Nephron progenitor cell (in vitro differentiated cells): ENCODE results near the gene S1PR4.

Source experiments
- DNase-seq: peaks from one replicate; pipeline ENCODE4 v3.0.0; 2021
- H3K27ac Mint-ChIP-seq: 2 replicates; pipeline ENCODE4 v1.8.0; 2021; ENCODE audit warnings: mild to moderate bottlenecking, moderate library complexity, mixed read lengths
- H3K27me3 Mint-ChIP-seq: 2 replicates; pipeline ENCODE4 v1.8.0; 2021; ENCODE audit warnings: mild to moderate bottlenecking, low read depth, mixed read lengths; ENCODE audit not compliant: poor library complexity
- H3K36me3 Mint-ChIP-seq: 2 replicates; pipeline ENCODE4 v1.8.0; 2021; ENCODE audit warnings: low read depth, mixed read lengths
- H3K4me1 Mint-ChIP-seq: 2 replicates; pipeline ENCODE4 v1.8.0; 2021; ENCODE audit warnings: mixed read lengths
- H3K4me3 Mint-ChIP-seq: 2 replicates; pipeline ENCODE4 v1.8.0; 2021; ENCODE audit warnings: mild to moderate bottlenecking, moderate library complexity, mixed read lengths
- H3K9me3 Mint-ChIP-seq: 2 replicates; pipeline ENCODE4 v1.8.0; 2021; ENCODE audit warnings: mild to moderate bottlenecking, moderate library complexity, mixed read lengths
- TF ChIP-seq, protein P1 (sequence below): fragments of 200-600 bp; sonication (generic); IDR thresholded peaks from 2 replicates; pipeline ENCODE4 v1.5.0; 2021; ENCODE audit warnings: antibody characterized with exemption

S1PR4 gene

DNA sequence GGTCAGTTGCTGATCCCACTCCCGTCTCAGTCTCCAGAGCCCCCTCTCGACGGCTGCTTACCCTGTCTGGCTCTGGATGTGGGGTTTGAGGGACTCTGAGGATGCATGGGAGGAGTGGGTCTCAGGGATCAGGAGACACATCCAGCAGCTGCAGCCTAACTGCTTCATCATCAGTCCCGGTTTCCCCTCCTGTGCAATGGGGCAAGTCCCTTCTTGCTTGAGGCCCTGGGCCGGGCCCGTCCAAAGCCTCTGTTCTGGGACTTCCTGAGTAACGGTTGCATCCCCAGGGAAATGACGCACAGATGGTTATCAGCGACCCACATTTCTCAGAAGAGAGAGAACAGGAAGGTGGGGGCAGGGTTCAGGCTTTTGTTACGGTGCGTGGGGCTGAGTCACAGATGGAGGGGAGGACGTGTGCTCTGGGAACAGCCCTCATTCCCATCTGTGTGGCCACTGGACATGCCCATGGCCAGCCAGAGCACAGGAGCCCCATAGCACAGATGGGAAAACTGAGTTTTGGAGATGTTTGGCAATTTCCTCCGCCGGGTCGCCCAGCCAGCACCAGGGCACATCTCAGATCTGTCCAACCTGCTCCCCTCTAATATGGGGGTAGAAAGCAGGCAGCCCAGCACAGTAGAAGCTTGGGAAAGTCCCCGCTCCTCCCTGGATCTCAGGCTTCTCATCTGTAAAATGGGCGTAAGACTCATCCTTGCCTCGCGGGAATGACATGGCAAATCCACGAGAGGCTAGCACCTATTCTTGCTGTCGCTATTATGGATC lies 23.4 kb upstream of the S1PR4 start:
- peaks cover 38% of the 10 kb centered on the region for H3K27me3 Mint-ChIP-seq
- H3K27ac Mint-ChIP-seq, result no peak overlapping the region
- TF ChIP-seq, protein P1, sequence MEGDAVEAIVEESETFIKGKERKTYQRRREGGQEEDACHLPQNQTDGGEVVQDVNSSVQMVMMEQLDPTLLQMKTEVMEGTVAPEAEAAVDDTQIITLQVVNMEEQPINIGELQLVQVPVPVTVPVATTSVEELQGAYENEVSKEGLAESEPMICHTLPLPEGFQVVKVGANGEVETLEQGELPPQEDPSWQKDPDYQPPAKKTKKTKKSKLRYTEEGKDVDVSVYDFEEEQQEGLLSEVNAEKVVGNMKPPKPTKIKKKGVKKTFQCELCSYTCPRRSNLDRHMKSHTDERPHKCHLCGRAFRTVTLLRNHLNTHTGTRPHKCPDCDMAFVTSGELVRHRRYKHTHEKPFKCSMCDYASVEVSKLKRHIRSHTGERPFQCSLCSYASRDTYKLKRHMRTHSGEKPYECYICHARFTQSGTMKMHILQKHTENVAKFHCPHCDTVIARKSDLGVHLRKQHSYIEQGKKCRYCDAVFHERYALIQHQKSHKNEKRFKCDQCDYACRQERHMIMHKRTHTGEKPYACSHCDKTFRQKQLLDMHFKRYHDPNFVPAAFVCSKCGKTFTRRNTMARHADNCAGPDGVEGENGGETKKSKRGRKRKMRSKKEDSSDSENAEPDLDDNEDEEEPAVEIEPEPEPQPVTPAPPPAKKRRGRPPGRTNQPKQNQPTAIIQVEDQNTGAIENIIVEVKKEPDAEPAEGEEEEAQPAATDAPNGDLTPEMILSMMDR, result no peak
- H3K9me3 Mint-ChIP-seq, result peaks cover 4% of the 10 kb centered on the region
- no peaks in the 10 kb centered on the region for H3K4me1 Mint-ChIP-seq
- DNase-seq, result no peak
- H3K36me3 Mint-ChIP-seq, result no peaks in the 10 kb centered on the region
- no peak overlapping the region for H3K4me3 Mint-ChIP-seq

DNA sequence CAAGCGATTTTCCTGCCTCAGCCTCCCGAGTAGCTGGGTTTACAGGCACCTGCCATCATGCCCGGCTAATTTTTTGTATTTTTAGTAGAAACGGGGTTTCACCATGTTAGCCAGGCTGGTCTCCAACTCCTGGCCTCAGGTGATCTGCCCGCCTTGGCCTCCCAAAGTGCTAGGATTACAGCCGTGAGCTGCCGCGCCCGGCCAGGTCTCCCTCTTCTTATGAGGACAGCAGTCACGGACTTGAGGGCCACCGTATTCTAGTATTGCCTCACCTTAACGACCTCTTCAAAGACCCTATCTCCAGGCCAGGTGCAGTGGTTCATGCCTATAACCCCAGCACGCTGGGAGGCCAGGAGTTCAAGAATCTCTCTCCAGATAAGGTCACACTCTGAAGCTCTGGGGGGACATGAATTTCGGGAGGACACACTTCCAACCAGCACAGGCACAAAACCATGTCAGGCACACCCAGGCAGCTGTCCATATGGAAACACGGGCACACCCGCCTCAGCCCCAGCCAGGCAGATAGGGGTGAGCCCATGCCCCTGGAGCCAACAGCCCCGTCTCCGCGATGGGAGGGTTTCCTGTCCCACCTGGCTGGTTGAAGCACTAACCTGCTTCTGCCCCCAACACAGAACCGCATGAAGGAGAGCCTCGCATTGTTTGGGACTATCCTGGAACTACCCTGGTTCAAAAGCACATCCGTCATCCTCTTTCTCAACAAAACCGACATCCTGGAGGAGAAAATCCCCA lies 21.3 kb upstream of the S1PR4 start:
- Mint-ChIP-seq H3K27me3 (peaks cover 38% of the 10 kb centered on the region), H3K9me3 (peaks cover 7% of the 10 kb centered on the region), H3K4me1 (no peaks in the 10 kb centered on the region), H3K4me3 (no peak overlapping the region), H3K27ac (no peak overlapping the region), H3K36me3 (no peaks in the 10 kb centered on the region)
- TF ChIP-seq, protein P1, result no peak
- no peak for DNase-seq

DNA sequence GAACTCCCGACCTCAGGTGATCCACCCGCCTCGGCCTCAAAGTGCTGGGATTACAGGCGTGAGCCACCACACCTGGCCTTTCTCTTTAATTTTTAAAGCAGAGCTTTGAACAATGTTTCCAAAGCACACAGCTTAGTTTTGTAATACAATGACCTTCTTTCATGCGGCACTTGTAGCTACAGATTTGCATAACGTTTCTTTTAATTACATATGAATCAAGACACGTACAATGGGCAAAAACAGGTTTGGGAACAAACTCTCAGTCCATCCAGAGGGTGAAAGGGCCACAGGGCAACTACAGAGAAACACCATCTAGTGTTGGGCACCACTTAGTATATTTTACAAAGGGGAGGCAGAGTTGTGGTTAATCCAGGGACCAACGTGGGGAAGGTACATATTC lies 19.0 kb upstream of the S1PR4 start:
- DNase-seq, result no peak
- Mint-ChIP-seq H3K9me3 (peaks cover 7% of the 10 kb centered on the region), H3K36me3 (no peaks in the 10 kb centered on the region), H3K4me1 (no peaks in the 10 kb centered on the region), H3K27ac (no peak overlapping the region), H3K27me3 (peaks cover 56% of the 10 kb centered on the region), H3K4me3 (no peak overlapping the region)
- TF ChIP-seq, protein P1, result no peak

DNA sequence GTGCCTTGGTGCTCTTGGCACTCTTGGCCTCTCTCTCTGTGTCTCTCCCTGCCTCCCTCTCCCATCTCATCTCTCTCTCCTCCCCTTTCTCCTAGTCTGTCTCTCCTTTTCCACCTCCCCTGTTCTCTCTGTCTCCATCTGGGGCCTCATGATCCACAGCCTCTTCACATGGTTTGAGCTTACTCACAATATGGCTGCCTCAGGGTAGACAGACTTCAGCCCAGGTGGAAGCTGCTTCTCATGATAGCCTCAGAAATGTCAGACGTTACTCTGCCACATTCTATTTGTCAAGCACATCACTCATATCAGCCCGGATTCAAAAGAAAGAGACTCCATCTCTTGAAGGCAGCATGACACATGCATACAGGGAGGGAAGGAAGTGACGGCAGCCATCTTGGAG lies 18.4 kb upstream of the S1PR4 start:
- Mint-ChIP-seq H3K27me3 (peaks cover 62% of the 10 kb centered on the region), H3K4me1 (no peaks in the 10 kb centered on the region), H3K9me3 (peaks cover 7% of the 10 kb centered on the region), H3K36me3 (no peaks in the 10 kb centered on the region), H3K27ac (no peak overlapping the region), H3K4me3 (no peak overlapping the region)
- TF ChIP-seq, protein P1, result no peak
- DNase-seq, result no peak

DNA sequence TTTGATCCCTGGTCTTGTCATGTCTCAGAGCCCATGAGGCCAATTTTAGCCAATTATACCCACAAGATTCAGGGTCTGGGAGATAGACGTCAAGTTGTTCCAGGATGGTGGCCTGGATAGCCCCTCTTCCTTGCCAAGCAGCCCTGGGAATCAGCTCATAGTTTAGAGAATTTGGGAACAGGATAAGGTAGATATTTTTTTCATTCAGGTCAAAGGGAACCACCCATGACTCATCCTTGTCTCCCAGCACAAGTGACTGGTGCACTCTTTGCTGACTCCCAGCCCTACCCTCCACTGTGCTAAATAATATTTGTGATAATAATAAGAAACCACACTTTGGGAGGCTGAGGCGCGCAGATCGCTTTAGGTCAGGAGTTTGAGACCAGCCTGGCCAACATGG lies 17.1 kb upstream of the S1PR4 start:
- no peaks in the 10 kb centered on the region for H3K36me3 Mint-ChIP-seq
- H3K4me3 Mint-ChIP-seq, result no peak overlapping the region
- H3K27ac Mint-ChIP-seq, result no peak overlapping the region
- peaks cover 4% of the 10 kb centered on the region for H3K9me3 Mint-ChIP-seq
- no peak for DNase-seq
- H3K4me1 Mint-ChIP-seq, result no peaks in the 10 kb centered on the region
- peaks cover 65% of the 10 kb centered on the region for H3K27me3 Mint-ChIP-seq
- TF ChIP-seq, protein P1, result no peak
